Activated CD4-positive, alpha-beta T cell treated with anti-CD3 and anti-CD28 coated beads, Interleukin-2, amount 50 U/mL, for 16 hours (primary cell): ENCODE results near the gene FNDC3B.
"Not testable (repeated sequence)": the region's sequence is repeated elsewhere in the genome, so short reads cannot be mapped to it uniquely, and the experiment has no call there.

Source experiments
- DNase-seq: peaks from one replicate; pipeline ENCODE4 v3.0.0-alpha.2; 2020

The FNDC3B gene

DNA sequence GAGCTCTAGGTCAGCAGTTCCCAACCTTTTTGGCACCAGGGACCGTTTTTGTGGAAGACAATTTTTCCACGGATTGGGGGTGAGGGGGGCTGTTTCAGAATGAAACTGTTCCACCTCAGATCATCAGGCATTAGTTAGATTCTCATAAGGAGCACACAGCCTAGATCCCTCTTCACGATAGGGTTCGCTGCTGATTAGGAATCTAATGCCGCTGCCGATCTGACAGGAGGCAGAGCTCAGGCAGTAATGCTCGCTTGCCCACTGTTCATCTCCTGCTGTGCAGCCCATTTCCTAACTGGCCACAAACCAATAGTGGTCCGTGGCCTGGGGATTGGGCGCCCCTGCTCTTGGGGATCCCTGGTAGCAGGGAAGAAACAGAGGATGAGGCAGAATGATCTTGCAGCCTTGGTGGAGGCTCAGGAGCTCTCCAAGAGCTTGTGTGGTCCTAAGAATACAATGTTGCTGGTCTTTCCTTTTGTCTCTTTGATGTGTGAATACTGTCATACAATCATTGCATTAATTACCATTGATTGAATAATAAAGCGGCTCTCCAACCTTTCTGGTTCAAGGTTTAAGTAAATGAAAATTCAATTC lies 183.2 kb downstream of the FNDC3B start:
- DNase-seq, result no peak

DNA sequence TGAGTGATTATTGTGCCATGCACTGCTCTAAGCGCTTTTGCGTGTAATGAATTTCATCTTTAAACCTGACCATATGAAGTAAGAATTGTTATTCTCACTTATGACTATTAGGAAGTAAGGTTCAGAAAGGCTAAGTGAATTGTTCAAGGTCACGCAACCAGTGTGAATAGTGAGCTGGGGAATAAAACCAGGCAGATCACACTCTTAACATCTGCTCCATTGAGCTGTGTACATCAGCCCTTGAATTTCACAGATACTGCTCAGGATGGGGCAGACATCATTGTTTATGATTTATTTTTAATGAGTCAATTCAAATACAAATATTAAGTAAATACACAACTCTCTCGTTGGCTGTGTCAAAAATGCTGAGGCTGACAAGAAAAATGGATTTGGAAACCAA lies 184.5 kb downstream of the FNDC3B start:
- DNase-seq, result no peak

DNA sequence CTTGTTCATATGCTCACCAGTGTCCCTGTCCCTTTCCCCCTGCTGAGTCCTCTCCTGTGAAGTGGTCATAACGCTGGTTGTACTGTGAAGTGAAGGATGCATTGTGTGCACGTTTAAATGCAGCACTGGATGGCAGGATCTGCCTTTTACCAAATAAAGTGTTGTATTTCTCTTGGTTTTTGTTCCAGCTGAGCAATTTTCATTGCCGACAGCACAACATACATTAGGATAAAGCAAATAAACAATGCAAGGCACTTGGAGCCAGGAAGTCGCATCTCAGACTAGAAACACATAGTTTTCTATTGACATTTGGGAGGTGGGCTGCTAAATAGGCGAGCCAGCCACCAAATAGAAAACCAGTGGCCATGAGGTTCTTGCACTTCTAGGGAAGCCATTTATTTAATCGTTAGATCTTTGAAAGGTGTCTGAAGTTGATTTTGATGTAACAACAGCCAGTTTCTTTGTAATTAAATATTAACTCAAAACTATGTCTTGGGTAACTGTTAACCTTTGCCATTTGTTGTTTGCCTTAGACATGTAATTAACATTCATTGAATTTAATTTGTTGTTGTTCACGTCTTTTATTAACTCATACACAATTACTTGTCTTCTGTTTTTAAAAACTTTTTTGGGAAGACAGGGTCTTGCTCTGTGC lies 185.3 kb downstream of the FNDC3B start:
- DNase-seq, result no peak

- DNase-seq, result no peak
Measured at GRCh38 chr3:172225215-172225707, 185.9 kb downstream of the FNDC3B start.

GRCh38 chr3:172226831-172227230 lies 187.5 kb downstream of the FNDC3B start:
- DNase-seq, result no peak

- DNase-seq, result no peak
Measured at GRCh38 chr3:172227340-172228035, 188.1 kb downstream of the FNDC3B start.

DNA sequence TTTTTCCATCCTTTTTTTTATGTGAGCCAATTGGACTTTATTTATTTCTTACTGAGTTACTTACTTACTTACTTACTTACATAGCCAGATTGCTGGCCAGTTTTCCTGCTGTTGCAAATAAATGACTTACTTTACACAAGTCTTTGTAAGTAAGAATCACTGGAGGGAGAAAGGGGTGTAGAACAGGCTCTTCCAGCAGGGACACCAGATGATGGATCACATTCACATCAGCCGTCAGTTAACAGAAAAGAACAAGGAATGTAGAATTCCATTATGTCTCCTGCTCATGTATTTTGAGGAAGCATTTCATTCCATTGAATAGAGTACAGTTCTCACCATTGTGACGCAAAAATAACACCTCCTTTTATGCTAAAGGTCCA lies 188.6 kb downstream of the FNDC3B start:
- DNase-seq, result no peak

- DNase-seq, result no peak
Measured at GRCh38 chr3:172229462-172229861, 190.1 kb downstream of the FNDC3B start.

GRCh38 chr3:172231318-172231901 lies 192.0 kb downstream of the FNDC3B start:
- no peak for DNase-seq

DNA sequence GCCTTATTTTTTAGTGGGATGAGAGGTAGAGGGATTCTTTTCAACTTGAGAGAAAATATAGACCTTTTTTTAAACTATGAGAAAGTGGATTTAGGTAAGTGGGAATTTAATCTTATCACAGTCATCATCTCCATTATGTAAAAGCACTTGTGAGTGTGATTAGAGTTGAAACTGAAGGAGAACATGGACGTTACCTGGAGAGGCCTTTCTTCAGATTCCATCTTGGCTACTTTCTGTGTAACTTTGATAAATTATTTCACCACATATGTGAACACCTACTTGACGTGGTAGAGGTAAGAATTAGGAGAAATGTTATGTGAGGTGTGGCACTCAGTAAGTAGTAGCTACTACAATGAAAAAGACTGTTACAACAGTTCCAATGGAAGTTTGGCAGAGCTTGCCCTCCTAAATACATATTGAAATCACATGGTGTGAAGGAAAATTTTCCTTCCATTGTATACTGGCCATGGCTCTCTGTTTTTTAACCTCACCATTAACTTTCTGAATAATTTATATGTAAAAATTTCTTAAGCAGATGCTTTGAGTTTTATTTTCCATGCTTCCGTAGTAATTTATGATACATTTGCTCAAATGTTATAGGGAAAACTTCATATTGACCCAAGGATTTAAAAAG lies 193.3 kb downstream of the FNDC3B start:
- no peak for DNase-seq

DNA sequence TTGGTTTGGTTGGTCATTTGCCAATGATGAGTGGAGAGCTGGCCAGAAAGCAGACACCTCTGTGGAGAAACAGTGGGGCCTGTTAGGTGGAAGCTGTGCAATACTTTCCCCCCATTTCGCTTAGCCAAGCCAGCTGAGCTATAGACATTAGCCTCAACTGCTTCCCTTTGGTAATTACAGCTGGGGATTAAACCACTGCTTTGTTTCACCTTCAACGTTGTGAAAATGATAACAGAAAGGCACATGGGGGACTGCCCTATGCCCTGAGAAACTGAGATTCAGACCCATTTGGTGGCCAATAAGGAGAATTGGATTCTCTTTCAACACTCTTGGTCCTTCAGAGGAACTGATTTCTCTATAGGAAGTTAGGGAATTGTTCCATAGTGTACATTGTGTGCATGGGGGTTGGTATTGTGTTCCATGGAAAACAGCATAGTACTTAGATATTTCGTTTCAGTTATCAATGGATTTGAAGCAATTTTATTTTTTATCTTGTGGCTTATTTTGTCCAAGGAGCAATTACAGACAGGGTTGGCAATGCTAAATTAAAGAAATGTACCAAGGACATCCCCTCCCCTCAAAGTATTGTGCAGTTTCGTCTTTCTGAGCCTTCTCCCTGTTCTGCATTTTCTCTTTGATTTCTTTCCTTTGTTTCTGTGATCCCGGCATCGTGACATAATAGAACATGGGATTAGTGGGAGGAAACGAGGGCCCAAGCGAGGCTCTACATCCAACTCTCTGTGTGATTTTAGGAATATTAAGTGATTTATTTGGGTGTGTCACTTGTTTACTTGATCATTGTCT lies 194.3 kb downstream of the FNDC3B start:
- no peak for DNase-seq

GRCh38 chr3:172235698-172236097 lies 196.3 kb downstream of the FNDC3B start:
- no peak for DNase-seq

DNA sequence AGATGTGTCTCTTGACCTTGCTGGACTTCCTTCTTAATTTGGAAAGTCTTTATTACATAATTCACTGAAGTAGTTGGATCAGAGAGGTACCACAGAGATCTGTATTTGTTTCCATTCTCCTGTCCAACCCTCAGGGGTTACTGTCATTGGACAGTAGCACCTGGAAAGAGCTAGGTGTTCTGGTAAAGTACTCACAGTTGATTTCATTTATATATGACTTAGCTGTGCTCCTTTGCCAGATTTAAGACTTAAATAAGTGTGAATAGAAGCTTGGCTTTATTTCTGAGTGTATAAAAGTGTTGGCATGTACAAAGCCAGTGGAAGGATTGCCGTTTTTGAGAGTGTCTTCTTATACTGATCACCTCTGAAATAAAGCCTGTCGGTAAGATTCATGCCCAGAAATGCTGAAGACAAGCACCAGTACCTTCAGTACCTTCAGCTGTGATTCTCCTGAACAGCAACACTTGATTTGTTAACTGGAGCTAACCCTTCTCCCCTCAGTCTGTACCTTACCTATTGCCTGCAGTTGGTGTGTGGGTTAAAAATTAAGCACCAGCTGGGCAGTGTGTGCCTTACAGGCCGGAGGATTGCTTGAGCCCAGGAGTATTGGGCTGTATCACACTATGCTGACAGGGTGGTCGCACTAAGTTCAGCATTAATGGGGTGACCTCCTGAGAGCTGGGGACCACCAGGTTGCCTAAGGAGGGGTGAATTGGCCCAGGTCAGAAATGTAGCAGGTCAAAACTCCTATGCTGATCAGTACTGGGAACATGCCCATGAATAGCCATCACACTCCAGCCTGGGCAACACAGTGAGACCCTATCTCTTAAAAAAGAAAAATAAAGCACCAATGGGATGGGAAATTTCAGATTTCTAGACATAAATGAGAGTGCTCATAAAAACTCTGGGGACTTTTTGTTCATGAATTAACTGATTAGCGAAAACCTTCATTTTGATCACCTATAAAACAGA lies 197.7 kb downstream of the FNDC3B start:
- no peak for DNase-seq

- DNase-seq, result no peak
Measured at GRCh38 chr3:172238188-172238587, 198.8 kb downstream of the FNDC3B start.

DNA sequence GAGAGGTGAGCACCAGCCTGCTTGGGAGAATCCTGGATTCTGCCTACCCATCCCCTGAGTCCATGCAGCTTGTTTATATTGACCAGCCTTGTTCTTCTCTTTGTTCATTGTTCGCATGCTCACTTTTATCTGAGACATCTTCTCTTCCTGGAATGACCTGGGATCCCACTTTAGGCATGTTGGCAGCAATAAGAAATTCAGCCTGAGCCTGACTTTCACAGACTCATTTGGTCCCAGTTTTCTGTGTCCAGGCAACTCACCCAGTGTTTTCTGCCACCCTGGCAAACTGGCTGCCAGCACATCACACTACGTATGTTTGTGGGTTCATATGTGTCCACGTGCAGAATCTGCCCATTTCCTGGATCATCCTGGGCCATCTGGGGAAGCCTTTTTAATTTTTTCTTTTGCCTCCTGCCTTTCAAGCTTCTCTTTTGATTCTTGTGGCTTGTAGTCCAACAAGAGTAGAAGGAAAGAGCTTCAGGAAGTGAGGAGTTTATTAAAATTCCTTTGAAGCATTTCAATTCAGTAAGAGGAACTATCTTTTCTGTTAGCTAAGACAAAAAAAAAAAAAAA lies 199.9 kb downstream of the FNDC3B start:
- no peak for DNase-seq

GRCh38 chr3:172241405-172241804 lies 202.0 kb downstream of the FNDC3B start:
- no peak for DNase-seq

DNA sequence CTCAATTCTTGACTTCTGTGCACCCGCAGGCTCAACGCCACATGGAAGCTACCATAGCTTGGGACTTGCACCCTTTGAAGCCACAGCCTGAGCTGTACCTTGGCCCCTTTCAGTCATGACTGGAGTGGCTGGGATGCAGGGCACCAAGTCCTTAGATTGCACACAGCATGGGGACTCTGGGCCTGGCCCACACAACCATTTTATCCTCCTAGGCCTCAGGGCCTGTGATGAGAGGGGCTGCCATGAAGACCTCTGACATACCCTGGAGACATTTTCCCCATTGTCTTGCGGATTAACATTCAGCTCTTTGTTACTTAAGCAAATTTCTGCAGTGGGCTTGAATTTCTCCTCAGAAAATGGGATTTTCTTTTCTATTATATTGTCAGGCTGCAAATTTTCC lies 203.1 kb downstream of the FNDC3B start:
- DNase-seq, result not testable (repeated sequence)

DNA sequence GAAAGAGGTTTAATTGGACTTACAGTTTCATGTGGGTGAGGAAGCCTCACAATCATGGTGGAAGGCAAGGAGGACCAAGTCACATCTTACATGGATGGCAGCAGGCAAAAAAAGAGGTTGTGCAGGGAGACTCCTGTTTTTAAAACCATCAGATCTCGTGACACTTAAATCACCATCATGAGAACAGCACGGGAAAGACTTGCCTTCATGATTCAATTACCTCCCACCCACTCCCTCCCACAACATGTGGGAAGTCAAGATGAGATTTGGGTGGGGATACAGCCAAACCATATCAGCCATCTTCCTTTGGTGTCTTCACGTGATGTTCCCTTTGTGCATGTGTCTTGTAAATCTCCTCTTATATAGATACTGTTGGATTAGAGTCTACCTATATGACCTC lies 204.0 kb downstream of the FNDC3B start:
- not testable (repeated sequence) for DNase-seq

GRCh38 chr3:172244011-172244410 lies 204.6 kb downstream of the FNDC3B start:
- no peak for DNase-seq

GRCh38 chr3:172245241-172245640 lies 205.9 kb downstream of the FNDC3B start:
- no peak for DNase-seq
